K562 (cell line): ENCODE data around the gene GFRA4. TPM values are rescaled to one million over a fixed set of nuclear protein-coding genes. Genes with fewer than 3 reads are reported as not detected.

Experiments
- ATAC-seq: fragments of 200-7000 bp; cut with Tn5 transposase; 3 replicates; pipeline ENCODE4 v1.9.1; 2020; ENCODE audit warnings: moderate library complexity
- BruUV-seq: library from RNA; stranded (reverse); fragments of 400-500 nt; replicated peaks from 2 replicates; lab custom pipeline; 2021; lab: Mats Ljungman, UMichigan
- CTCF ChIA-PET: fragments of 300-600 bp; formaldehyde crosslinking; extraction: SDS; loops from one replicate; lab custom pipeline; 2021; ENCODE audit warnings: low intra/inter-chr PET ratio; lab: Yijun Ruan, JAX
- POLR2A ChIA-PET: fragments of 300-600, 350-650 bp; sonication (Branson Sonifier 250); formaldehyde crosslinking; extraction: SDS; loops from one replicate; lab custom pipeline; 2021; ENCODE audit warnings: antibody characterized with exemption, inconsistent platforms; lab: Yijun Ruan, JAX
- DNase-seq, 4 experiments: peaks; one replicate each; pipeline versions ENCODE4 v3.0.0 to v3.0.0-alpha.2; 2011 to 2018; ENCODE audit warnings: low spot score in 3 of 4, mixed read lengths in 3 of 4; ENCODE audit errors: extremely low read depth in 1 of 4
- FAIRE-seq: peaks from 2 replicates; lab custom pipeline; 2011; peaks lifted over from hg19 to GRCh38; lab: Jason Lieb, UNC
- H2AFZ ChIP-seq: 2 replicates; pipeline ENCODE4 v1.6.0; 2011; ENCODE audit warnings: low read depth, low read length, control low read depth, inconsistent platforms
- H3K27ac ChIP-seq: fragments of 200-600 bp; 3 replicates; pipeline ENCODE4 v1.8.0; 2011; ENCODE audit warnings: low read depth, mild to moderate bottlenecking, control low read depth, inconsistent platforms, low read length, moderate library complexity, mixed read lengths; ENCODE audit errors: extremely low read depth
- H3K27me3 ChIP-seq, 2 experiments: fragments of 300-600 bp in 1 of 2; 2 replicates in 1 of 2; 3 replicates in 1 of 2; pipeline versions ENCODE4 v1.6.0 to v1.8.0; 2011; ENCODE audit warnings: inconsistent platforms in 2 of 2, low read length in 2 of 2, mild to moderate bottlenecking in 1 of 2, mixed read lengths in 1 of 2, moderate library complexity in 1 of 2; ENCODE audit not compliant: control insufficient read depth in 2 of 2, insufficient read depth in 2 of 2
- H3K36me3 ChIP-seq: fragments of 300-600 bp; 3 replicates; pipeline ENCODE4 v1.8.0; 2011; ENCODE audit warnings: mild to moderate bottlenecking, low read length, inconsistent platforms; ENCODE audit not compliant: control insufficient read depth, insufficient read depth
- H3K4me1 ChIP-seq, 2 experiments: fragments of 200-600 bp in 1 of 2; replicated peaks in 1 of 2; 2 replicates in 1 of 2; 3 replicates in 1 of 2; pipeline versions ENCODE4 v1.5.1 to v1.8.0; 2011; ENCODE audit warnings: inconsistent platforms in 2 of 2, low read length in 2 of 2, mild to moderate bottlenecking in 1 of 2, mixed read lengths in 1 of 2, moderate library complexity in 1 of 2; ENCODE audit not compliant: control insufficient read depth in 2 of 2, insufficient read depth in 2 of 2
- H3K4me2 ChIP-seq: 2 replicates; pipeline ENCODE4 v1.6.1; 2011; ENCODE audit warnings: low read length, control low read depth, inconsistent platforms, mixed read lengths; ENCODE audit not compliant: insufficient read depth
- H3K4me3 ChIP-seq: fragments of 200-600 bp; sonication (generic), shearing (Covaris generic); 2 replicates; pipeline ENCODE4 v1.5.1; 2016; ENCODE audit warnings: control low read depth, inconsistent platforms
- H3K79me2 ChIP-seq: fragments of 200-600 bp; 3 replicates; pipeline ENCODE4 v1.8.0; 2011; ENCODE audit warnings: low read length, inconsistent platforms; ENCODE audit not compliant: control insufficient read depth, insufficient read depth
- H3K9ac ChIP-seq, 2 experiments: 2 replicates each; pipeline versions ENCODE4 v1.6.0 to v1.6.1; 2011; ENCODE audit warnings: low read depth in 2 of 2, low read length in 2 of 2, control low read depth in 1 of 2, inconsistent platforms in 1 of 2, mild to moderate bottlenecking in 1 of 2, mixed read lengths in 1 of 2; ENCODE audit not compliant: insufficient read depth in 1 of 2
- H3K9me1 ChIP-seq: one replicate; pipeline ENCODE4 v1.6.0; 2011; ENCODE audit warnings: inconsistent platforms, mild to moderate bottlenecking, low read length, moderate library complexity; ENCODE audit not compliant: control insufficient read depth, insufficient read depth
- H3K9me3 ChIP-seq: replicated peaks from 2 replicates; pipeline ENCODE4 v1.5.1; 2011; ENCODE audit warnings: low read depth, low read length, inconsistent platforms; ENCODE audit not compliant: control insufficient read depth, insufficient read depth
- H4K20me1 ChIP-seq: replicated peaks from 2 replicates; pipeline ENCODE4 v1.6.1; 2011; ENCODE audit warnings: low read length, inconsistent platforms, mixed read lengths; ENCODE audit not compliant: control insufficient read depth, insufficient read depth
- CREBBP ChIP-seq: IDR thresholded peaks from one replicate; pipeline ENCODE4 v1.6.1; 2012; ENCODE audit warnings: low read depth, mild to moderate bottlenecking, control low read depth, inconsistent platforms, low read length
- IRF1 ChIP-seq: sonication (generic); formaldehyde crosslinking; IDR thresholded peaks from 2 replicates; pipeline ENCODE4 v1.8.0; 2022; ENCODE audit warnings: missing genetic modification reagents, mild to moderate bottlenecking, borderline replicate concordance
- TEAD4 ChIP-seq, 2 experiments: sonication (generic) in 1 of 2; formaldehyde crosslinking in 1 of 2; IDR thresholded peaks; 2 replicates each; pipeline versions ENCODE4 v1.6.1 to v1.8.0; 2012 to 2022; ENCODE audit warnings: borderline replicate concordance in 1 of 2, inconsistent platforms in 1 of 2, low read length in 1 of 2, mild to moderate bottlenecking in 1 of 2, missing genetic modification reagents in 1 of 2
- ZNF407 ChIP-seq: fragments of 450-650 bp; IDR thresholded peaks from 2 replicates; pipeline ENCODE4 v1.6.1; 2016; ENCODE audit warnings: low read depth
- WGBS: fragments of 100-300 bp; shearing (Covaris generic); methylation state at CpG from one replicate; pipeline ENCODE4 v1.1.6; 2016; ENCODE audit warnings: low coverage, mixed read lengths; ENCODE audit not compliant: insufficient coverage; ENCODE audit errors: missing lambda C conversion rate; 5-methylcytosine and 5-hydroxymethylcytosine counted together
- in situ Hi-C: fragments of 300-500 bp; cut with MboI; formaldehyde crosslinking; loops from 4 replicates; pipeline ENCODE4 v1.15.0; 2018; ENCODE audit warnings: inconsistent platforms, mixed read lengths
- intact Hi-C: fragments of 100-400 bp; cut with micrococcal nuclease; formaldehyde crosslinking; loops from 2 replicates; pipeline ENCODE4 v1.14.2; 2022
- polyA plus RNA-seq, 8 experiments: library from polyadenylated mRNA; depleted of rRNA in 4 of 8; stranded (reverse) in 5 of 8; unstranded in 3 of 8; fragments of >200 nt; fragmentation: Nextera tagmentation in 2 of 8; fragmentation: Illumina TruSeq in 1 of 8; extraction: Ambion mirVana in 2 of 8; extraction: Trizol in 1 of 8; gene quantifications; 2 replicates each; pipeline versions ENCODE4 v1.2.1 to v1.2.3, GENCODE V29; 2011 to 2014; ENCODE audit warnings: inconsistent platforms in 1 of 8, missing spikeins in 1 of 8
- total RNA-seq, 7 experiments: library from RNA; depleted of rRNA in 6 of 7; stranded (reverse); fragments of >200 nt in 6 of 7; fragmentation: Illumina TruSeq in 2 of 7; extraction: Trizol in 2 of 7; gene quantifications; 2 replicates each; pipeline versions ENCODE4 v1.2.1 to v1.2.3, GENCODE V29; 2011 to 2021; ENCODE audit warnings: low replicate concordance in 1 of 7

The GFRA4 gene
- total and polyA plus RNA-seq, 9 of the 15 experiments (the other 6 are each of a cell fraction or from before 2014, with no cell fraction given): not detected

GRCh38 chr20:3671986-3672546 is 8.9 kb upstream of the GFRA4 start:
- H2AFZ ChIP-seq: no peak overlapping the region
- H3K9me3 ChIP-seq: no peaks in the 10 kb centered on the region
- peaks cover 2 to 44% of the 10 kb centered on the region in 2 experiments; a peak in 3 of 5 replicates for H3K27me3 ChIP-seq
- ChIA-PET POLR2A (interaction anchor here (0.6 kb wide), 1 partner anchor 40 kb away, joined by 3 read pairs; the partner anchor contains the start of gene SIGLEC1), CTCF (no interaction called here)
- TF ChIP-seq TEAD4 (IDR thresholded peaks at IDR 0.05; ENCODE audit: low read length) (no peak), TEAD4 (CRISPR knock-in tag; IDR thresholded peaks at IDR 0.05; ENCODE audit: borderline replicate concordance) (no peak)
- BruUV-seq: no TSS peak
- in situ Hi-C loops (no loop called here), intact Hi-C loops (loop anchor here (10.0 kb wide), 1 partner anchor 113 kb away; the partner anchor contains the start of genes CENPB and SPEF1)
- no peak overlapping the region for H3K9ac ChIP-seq
- no peaks in the 10 kb centered on the region for H3K9me1 ChIP-seq
- H3K4me3 ChIP-seq: no peak overlapping the region
- DNase-seq: no peak
- ATAC-seq: no peak
- H3K36me3 ChIP-seq: no peaks in the 10 kb centered on the region
- no peak overlapping the region for H3K4me2 ChIP-seq
- 13% methylated on average over 12 of the region's 23 CpGs for WGBS
- H3K4me1 ChIP-seq: peaks cover 0 to 30% of the 10 kb centered on the region in 2 experiments; a peak in 2 of 5 replicates
- 0 out of 2 replicates have a peak, but pooled peaks cover 6% of the 10 kb centered on the region for H4K20me1 ChIP-seq
- no peak overlapping the region for H3K27ac ChIP-seq
- no peak for FAIRE-seq
- no peaks in the 10 kb centered on the region for H3K79me2 ChIP-seq

- ChIA-PET POLR2A (interaction anchor here (0.6 kb wide), 1 partner anchor 59 kb away, joined by 7 read pairs; no protein-coding TSS in a partner anchor), CTCF (no interaction called here)
- WGBS: 4% methylated on average over 4 of the region's 10 CpGs
- DNase-seq (no peak), FAIRE-seq (no peak), ATAC-seq (no peak)
- Histone ChIP-seq H3K79me2 (no peaks in the 10 kb centered on the region), H3K27ac (no peak overlapping the region), H3K4me3 (no peak overlapping the region), H3K4me1 (peaks cover 0 to 29% of the 10 kb centered on the region in 2 experiments; a peak in 4 of 5 replicates), H3K27me3 (peaks cover 2 to 44% of the 10 kb centered on the region in 2 experiments; a peak in 3 of 5 replicates), H3K9me1 (no peaks in the 10 kb centered on the region), H3K36me3 (no peaks in the 10 kb centered on the region), H3K9ac (no peak overlapping the region), H3K4me2 (no peak overlapping the region), H4K20me1 (0 out of 2 replicates have a peak, but pooled peaks cover 6% of the 10 kb centered on the region), H2AFZ (no peak overlapping the region), H3K9me3 (no peaks in the 10 kb centered on the region)
- intact Hi-C loops: loop anchor here (10.0 kb wide), 1 partner anchor 114 kb away; the partner anchor contains the start of genes CENPB and SPEF1
- BruUV-seq: no TSS peak
- in situ Hi-C loops: no loop called here
- TF ChIP-seq CREBBP (no peak), ZNF407 (no peak), IRF1 (no peak)
Measured at GRCh38 chr20:3670945-3671344, 7.7 kb upstream of the GFRA4 start.
